H9 (cell line): ENCODE results near the gene NAT8. TPM values are rescaled to one million over a fixed set of nuclear protein-coding genes. Genes with fewer than 3 reads are reported as not detected.
"Not testable (repeated sequence)": the region's sequence is repeated elsewhere in the genome, so short reads cannot be mapped to it uniquely, and the experiment has no call there.

Experiments used
- DNase-seq: peaks from one replicate; pipeline ENCODE4 v3.0.0-alpha.2; 2017
- H2AFZ ChIP-seq: one replicate; pipeline ENCODE4 v1.6.1; 2013; ENCODE audit warnings: mild to moderate bottlenecking, low read length, control low read depth, moderate library complexity
- H2AK5ac ChIP-seq: 2 replicates; pipeline ENCODE4 v1.6.1; 2013; ENCODE audit warnings: low read length, control low read depth, mixed read lengths; ENCODE audit not compliant: insufficient read length
- H2BK120ac ChIP-seq: one replicate; pipeline ENCODE4 v1.6.1; 2013; ENCODE audit warnings: low read depth, mild to moderate bottlenecking, low read length, control low read depth, inconsistent platforms; ENCODE audit not compliant: poor library complexity, severe bottlenecking
- H2BK12ac ChIP-seq: 2 replicates; pipeline ENCODE4 v1.6.1; 2013; ENCODE audit warnings: low read length, control low read depth, mixed read lengths, low read depth; ENCODE audit not compliant: insufficient read length
- H2BK15ac ChIP-seq: 2 replicates; pipeline ENCODE4 v1.6.1; 2013; ENCODE audit warnings: low read depth, low read length, control low read depth
- H2BK20ac ChIP-seq: one replicate; pipeline ENCODE4 v1.6.1; 2013; ENCODE audit warnings: low read depth, mild to moderate bottlenecking, low read length, control low read depth, inconsistent platforms; ENCODE audit not compliant: poor library complexity, severe bottlenecking
- H2BK5ac ChIP-seq: 2 replicates; pipeline ENCODE4 v1.6.1; 2013; ENCODE audit warnings: low read length, control low read depth, mixed read lengths; ENCODE audit not compliant: insufficient read length
- H3K14ac ChIP-seq: 2 replicates; pipeline ENCODE4 v1.6.1; 2013; ENCODE audit warnings: low read length, control low read depth; ENCODE audit not compliant: insufficient read depth
- H3K18ac ChIP-seq: 2 replicates; pipeline ENCODE4 v1.6.1; 2013; ENCODE audit warnings: low read depth, mild to moderate bottlenecking, mixed read lengths, low read length, control low read depth; ENCODE audit not compliant: insufficient read length
- H3K23ac ChIP-seq: 2 replicates; pipeline ENCODE4 v1.6.1; 2013; ENCODE audit warnings: low read length, control low read depth, mixed read lengths, low read depth; ENCODE audit not compliant: insufficient read length
- H3K23me2 ChIP-seq: 2 replicates; pipeline ENCODE4 v1.6.1; 2013; ENCODE audit warnings: low read depth, mild to moderate bottlenecking, mixed read lengths, low read length, control low read depth; ENCODE audit not compliant: insufficient read length, poor library complexity, severe bottlenecking
- H3K27ac ChIP-seq: 2 replicates; pipeline ENCODE4 v1.5.1; 2013; ENCODE audit warnings: low read length, control low read depth, mixed read lengths, low read depth; ENCODE audit not compliant: insufficient read length
- H3K27me3 ChIP-seq: 2 replicates; pipeline ENCODE4 v1.6.1; 2013; ENCODE audit warnings: low read length, control low read depth, inconsistent platforms; ENCODE audit not compliant: insufficient read depth
- H3K4ac ChIP-seq: 2 replicates; pipeline ENCODE4 v1.6.1; 2013; ENCODE audit warnings: low read depth, mild to moderate bottlenecking, control low read depth, inconsistent platforms, low read length, moderate library complexity
- H3K4me1 ChIP-seq: 2 replicates; pipeline ENCODE4 v1.6.1; 2013; ENCODE audit warnings: low read length, control low read depth, inconsistent platforms; ENCODE audit not compliant: insufficient read depth
- H3K4me2 ChIP-seq: 2 replicates; pipeline ENCODE4 v1.6.1; 2013; ENCODE audit warnings: low read length, control low read depth, mixed read lengths; ENCODE audit not compliant: insufficient read length, insufficient read depth
- H3K56ac ChIP-seq: 2 replicates; pipeline ENCODE4 v1.6.1; 2013; ENCODE audit warnings: low read depth, mild to moderate bottlenecking, mixed read lengths, low read length, control low read depth; ENCODE audit not compliant: insufficient read length
- H3K79me1 ChIP-seq: 2 replicates; pipeline ENCODE4 v1.6.1; 2013; ENCODE audit warnings: low read depth, mild to moderate bottlenecking, moderate library complexity, low read length, control low read depth, inconsistent platforms; ENCODE audit not compliant: insufficient read depth, poor library complexity, severe bottlenecking
- H3K79me2 ChIP-seq: 2 replicates; pipeline ENCODE4 v1.6.1; 2013; ENCODE audit warnings: low read length, control low read depth, inconsistent platforms; ENCODE audit not compliant: insufficient read depth
- H3K9ac ChIP-seq: 2 replicates; pipeline ENCODE4 v1.6.1; 2013; ENCODE audit warnings: low read length, control low read depth, mixed read lengths; ENCODE audit not compliant: insufficient read length; ENCODE audit errors: extremely low read depth
- H3K9me3 ChIP-seq: one replicate; pipeline ENCODE4 v1.6.1; 2013; ENCODE audit warnings: low read depth, low read length, inconsistent platforms; ENCODE audit not compliant: control insufficient read depth
- H3T11ph ChIP-seq: one replicate; pipeline ENCODE4 v1.6.1; 2013; ENCODE audit warnings: mild to moderate bottlenecking, low read length, control low read depth, inconsistent platforms
- H4K20me1 ChIP-seq: one replicate; pipeline ENCODE4 v1.6.1; 2013; ENCODE audit not compliant: control insufficient read depth, insufficient read length, insufficient read depth
- H4K5ac ChIP-seq: 2 replicates; pipeline ENCODE4 v1.6.1; 2013; ENCODE audit warnings: low read depth, mild to moderate bottlenecking, mixed read lengths, low read length, control low read depth; ENCODE audit not compliant: insufficient read length
- H4K8ac ChIP-seq: replicated peaks from 2 replicates; pipeline ENCODE4 v1.6.1; 2013; ENCODE audit warnings: low read length, control low read depth, mixed read lengths, low read depth; ENCODE audit not compliant: insufficient read length
- H4K91ac ChIP-seq: 2 replicates; pipeline ENCODE4 v1.6.1; 2013; ENCODE audit warnings: low read depth, mild to moderate bottlenecking, moderate library complexity, mixed read lengths, low read length, control low read depth; ENCODE audit not compliant: insufficient read length
- H3K27ac Mint-ChIP-seq, 3 experiments: 2 replicates in 2 of 3; 3 replicates in 1 of 3; pipeline ENCODE4 v1.8.0; 2020 to 2021; ENCODE audit warnings: mixed read lengths in 3 of 3, mild to moderate bottlenecking in 1 of 3, moderate library complexity in 1 of 3
- H3K27me3 Mint-ChIP-seq: 2 replicates; pipeline ENCODE4 v1.8.0; 2021; ENCODE audit warnings: low read depth, mild to moderate bottlenecking, moderate library complexity, mixed read lengths
- H3K36me3 Mint-ChIP-seq, 3 experiments: 2 replicates in 2 of 3; 3 replicates in 1 of 3; pipeline ENCODE4 v1.8.0; 2020 to 2021; ENCODE audit warnings: low read depth in 3 of 3, mixed read lengths in 3 of 3; ENCODE audit not compliant: insufficient read depth in 1 of 3
- H3K4me1 Mint-ChIP-seq, 2 experiments: 2 replicates each; pipeline ENCODE4 v1.8.0; 2020; ENCODE audit warnings: mixed read lengths in 2 of 2
- H3K4me3 Mint-ChIP-seq, 2 experiments: 2 replicates in 1 of 2; 3 replicates in 1 of 2; pipeline ENCODE4 v1.8.0; 2020 to 2021; ENCODE audit warnings: mild to moderate bottlenecking in 2 of 2, mixed read lengths in 2 of 2, moderate library complexity in 1 of 2
- H3K9me3 Mint-ChIP-seq, 2 experiments: 2 replicates in 1 of 2; 3 replicates in 1 of 2; pipeline ENCODE4 v1.8.0; 2020; ENCODE audit warnings: mild to moderate bottlenecking in 2 of 2, mixed read lengths in 2 of 2, moderate library complexity in 1 of 2
- WGBS: extraction: QIAGEN DNeasy Blood & Tissue Kit; methylation state at CpG from one replicate; pipeline ENCODE4 v1.1.7; 2013; ENCODE audit warnings: missing lambda C conversion rate, low lambda C conversion rate, mixed read lengths; ENCODE audit not compliant: insufficient read length; ENCODE audit errors: extremely low coverage; 5-methylcytosine and 5-hydroxymethylcytosine counted together
- total RNA-seq: library from RNA; stranded (reverse); gene quantifications from 2 replicates; pipeline ENCODE4 v1.2.1, GENCODE V29; 2021

The NAT8 gene
- total RNA-seq, 1 experiment from 2014 or later, result not detected

GRCh38 chr2:73626237-73626636 is 16.0 kb downstream of the NAT8 start:
- not testable (repeated sequence) for H3K14ac ChIP-seq, H3K9me3 Mint-ChIP-seq, H3K27ac ChIP-seq, H2BK12ac ChIP-seq, H4K20me1 ChIP-seq, H3K36me3 Mint-ChIP-seq, H2BK120ac ChIP-seq, H4K5ac ChIP-seq, H3K79me2 ChIP-seq, H2AFZ ChIP-seq, H3K9ac ChIP-seq, H4K91ac ChIP-seq, H2BK5ac ChIP-seq, H3K4ac ChIP-seq, H2BK20ac ChIP-seq, H3K4me3 Mint-ChIP-seq, H3K4me2 ChIP-seq, H4K8ac ChIP-seq, H3K27me3 Mint-ChIP-seq, H3K18ac ChIP-seq, H3K27me3 ChIP-seq, H3K4me1 Mint-ChIP-seq, H3K23me2 ChIP-seq, DNase-seq, H3K9me3 ChIP-seq, H3K56ac ChIP-seq, H2AK5ac ChIP-seq, H3K79me1 ChIP-seq, H3K23ac ChIP-seq, H3K4me1 ChIP-seq, H2BK15ac ChIP-seq, H3T11ph ChIP-seq
- H3K27ac Mint-ChIP-seq, result peak overlapping the region in 1 of 3 experiments; percentile 66; a peak in 1 of 7 replicates
- WGBS, result no CpG with 5 or more reads among the region's 5 CpGs
